ENCODE data around the gene CIDEA.
"Not testable (repeated sequence)": the region's sequence is repeated elsewhere in the genome, so short reads cannot be mapped to it uniquely, and the experiment has no call there.

The CIDEA gene

DNA sequence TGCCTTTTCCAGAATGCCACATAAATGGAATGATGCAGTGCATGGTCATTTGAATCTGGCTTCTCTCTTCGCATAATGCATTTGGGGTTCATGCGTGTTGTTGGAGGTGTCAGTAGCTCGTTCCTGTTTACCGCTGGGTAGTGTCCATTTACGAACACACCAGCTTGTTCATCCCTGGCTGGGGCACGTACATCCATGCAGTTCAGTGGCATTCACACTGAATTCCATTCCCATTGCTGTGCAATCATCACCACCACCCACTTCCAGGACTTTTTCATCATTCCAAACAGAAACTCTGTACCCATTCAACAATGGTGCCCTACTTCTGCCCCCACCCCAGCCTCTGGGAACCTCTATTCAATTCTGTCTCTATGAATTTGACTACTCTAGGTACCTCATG is 14.7 kb upstream of the CIDEA start:
- DNase-seq = no peak

DNA sequence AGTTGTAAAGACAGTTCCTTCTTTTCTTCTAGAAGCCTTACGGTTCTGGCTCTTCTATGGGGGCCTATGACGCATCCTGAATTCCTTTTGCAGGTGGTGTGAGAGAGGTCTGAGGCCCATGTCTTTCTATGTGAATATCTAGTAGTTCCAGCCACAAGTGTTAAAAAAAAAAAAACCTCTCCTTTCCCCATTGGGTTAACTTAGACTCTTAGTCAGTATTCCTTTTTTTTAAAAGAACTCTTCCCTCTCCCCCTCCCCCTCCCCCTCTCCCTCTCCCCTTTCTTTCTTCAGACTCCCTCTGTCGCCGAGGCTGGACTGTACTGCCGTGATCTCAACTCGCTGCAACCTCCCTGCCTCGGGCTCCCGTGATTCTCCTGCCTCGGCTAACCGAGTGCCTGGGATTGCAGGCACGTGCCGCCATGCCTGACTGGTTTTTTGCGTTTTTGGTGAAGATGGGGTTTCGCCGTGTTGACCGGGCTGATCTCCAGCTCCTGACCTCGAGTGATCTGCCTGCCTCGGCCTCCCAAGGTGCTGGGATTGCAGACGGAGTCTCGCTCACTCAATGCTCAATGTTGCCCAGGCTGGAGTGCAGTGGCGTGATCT is 11.4 kb upstream of the CIDEA start:
- DNase-seq = no peak

DNA sequence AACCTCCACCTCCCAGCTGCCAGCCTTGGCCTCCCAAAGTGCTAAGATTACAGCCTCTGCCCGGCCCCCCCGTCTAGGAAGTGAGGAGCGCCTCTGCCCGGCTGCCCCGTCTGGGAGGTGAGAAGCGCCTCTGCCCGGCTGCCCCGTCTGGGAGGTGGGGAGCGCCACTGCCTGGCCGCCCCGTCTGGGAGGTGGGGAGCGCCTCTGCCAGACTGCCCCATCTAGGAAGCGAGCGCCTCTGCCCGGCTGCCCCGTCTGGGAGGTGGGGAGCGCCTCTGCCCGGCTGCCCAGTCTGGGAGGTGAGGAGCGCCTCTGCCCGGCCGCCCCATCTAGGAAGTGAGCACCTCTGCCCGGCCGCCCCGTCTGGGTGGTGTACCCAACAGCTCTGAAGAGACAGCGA is 10.9 kb upstream of the CIDEA start:
- not testable (repeated sequence) for DNase-seq

DNA sequence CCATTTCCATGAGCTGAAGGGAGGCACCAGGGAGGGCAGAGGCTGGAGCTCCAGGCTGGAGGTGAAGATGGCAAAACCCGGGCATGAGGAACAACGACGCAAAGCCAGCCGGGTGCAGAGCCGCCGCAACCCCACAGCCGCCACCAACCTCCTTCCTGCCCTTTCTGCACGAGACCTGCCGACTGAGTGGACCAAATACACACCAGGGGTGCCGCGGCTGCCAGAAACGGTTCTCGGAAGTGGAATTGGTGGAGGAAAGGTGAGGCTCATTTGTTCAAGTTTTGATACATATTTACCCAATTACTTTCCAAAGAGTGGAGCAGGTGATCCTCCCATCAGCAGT is 8.4 kb upstream of the CIDEA start:
- DNase-seq = no peak

DNA sequence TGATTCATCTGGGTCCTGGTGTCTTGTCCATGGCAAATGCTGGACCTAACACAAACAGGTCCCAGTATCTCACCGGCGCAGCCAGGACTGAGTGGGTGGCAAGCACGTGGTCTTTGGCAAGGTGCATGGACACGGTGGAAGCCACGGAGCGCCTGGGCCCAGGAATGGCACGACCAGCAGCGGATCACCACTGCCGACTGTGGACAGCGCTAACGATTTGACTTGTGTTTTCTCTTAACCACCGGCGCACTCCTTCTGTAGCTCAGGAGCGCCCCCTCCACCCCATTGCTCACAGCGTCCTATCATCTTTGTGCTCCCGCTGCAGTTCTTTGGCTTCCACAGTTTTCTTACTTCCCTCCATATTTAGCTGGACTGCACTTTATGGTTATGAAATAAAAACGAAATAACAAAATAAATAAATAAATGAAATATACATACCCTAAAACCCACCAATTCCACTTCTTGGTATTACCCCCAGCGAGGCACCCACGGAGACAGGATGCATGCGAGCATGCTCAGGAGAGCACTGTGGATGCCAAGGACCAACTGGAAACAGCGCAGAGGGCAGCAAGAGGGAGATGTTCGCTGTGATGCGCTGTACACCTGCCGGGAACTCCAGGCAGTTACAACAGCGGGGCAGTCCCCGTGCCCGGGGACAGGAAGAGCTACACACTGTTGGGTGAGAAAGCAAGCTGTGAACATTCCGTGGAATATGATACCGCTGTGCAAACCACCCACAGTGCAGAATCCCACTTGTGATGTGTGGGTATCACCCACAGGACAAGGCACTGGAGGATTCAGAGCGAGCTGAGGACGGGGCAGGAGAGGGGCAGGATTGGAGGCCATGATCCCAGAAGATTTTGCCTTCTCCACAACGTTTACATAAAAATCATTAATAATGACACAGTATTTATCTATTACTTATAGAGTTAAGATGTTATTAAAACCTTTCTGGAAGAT is 7.0 kb upstream of the CIDEA start:
- no peak for DNase-seq

DNA sequence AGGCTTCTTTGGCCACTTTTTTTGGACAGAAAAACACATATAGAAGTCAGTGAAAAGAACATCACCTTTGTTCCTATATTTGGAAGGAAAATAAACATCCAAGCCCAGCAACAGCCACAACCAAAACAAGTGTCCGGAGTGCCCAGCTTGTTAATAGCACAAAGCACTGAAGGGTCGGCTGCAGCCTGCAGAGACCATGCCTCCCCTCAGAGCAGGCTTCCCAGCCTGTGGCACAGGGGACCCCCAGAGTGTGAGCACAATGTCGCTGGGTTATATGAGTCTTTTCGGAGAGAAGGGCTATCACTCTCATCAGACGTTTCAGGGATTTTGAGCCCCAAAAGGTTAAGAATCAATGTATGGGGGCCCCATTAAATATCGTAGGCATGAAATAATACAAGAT is 6.2 kb upstream of the CIDEA start:
- DNase-seq = no peak

DNA sequence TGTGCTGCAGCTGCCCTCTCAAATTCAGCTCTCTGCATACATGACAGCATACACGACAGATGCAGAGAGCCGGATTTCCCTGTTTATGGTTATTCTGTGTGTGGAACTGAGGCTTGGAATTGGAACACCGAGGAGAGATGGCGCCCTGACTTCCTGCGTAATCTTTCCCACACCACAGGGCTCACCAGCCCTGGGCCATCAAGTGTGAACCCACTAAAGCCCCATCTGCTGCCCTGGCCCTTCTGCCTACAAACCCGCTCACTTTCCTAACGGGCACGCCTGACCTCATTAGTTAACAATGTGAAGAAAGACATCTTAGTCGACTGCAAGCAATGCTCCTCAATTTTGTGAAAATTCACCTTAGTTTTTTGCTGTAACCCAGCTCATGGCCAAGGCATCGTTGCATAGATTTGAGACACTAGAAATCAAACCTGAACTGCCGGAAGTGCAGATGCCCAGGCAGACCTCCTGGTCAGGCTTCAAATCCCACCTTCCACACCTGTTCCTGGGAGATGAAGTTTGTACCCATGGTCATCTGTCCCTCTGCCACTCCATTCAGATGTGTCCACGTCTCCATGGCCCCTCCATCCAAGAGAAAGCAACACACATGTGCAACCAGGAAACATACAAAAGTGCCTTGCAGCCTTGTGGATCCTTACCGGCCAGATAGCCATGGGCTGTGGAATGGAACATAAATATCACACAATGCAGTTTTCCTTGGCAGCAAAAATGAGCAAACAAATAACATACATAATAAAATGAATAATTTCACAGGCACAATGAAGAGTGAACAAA is 5.0 kb upstream of the CIDEA start:
- DNase-seq = no peak

DNA sequence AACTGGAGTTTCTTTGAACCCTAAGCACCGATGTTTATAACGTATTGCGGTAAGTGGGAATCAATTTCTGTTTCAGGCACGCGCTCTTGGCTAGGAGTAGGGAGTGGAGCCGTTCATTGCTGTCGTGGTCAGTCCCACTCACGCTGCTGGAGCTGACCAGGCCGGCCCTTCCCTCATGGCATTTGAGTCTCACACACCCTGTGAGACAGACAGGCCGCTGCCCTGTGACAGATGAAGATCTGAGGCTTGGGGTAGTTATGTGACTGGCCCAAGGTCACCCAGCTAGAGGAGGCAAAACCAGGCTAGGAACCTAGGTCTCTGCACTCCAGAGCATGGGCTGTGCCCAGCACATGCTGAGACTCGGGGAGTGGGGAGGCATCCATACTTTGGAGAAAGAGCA is 2.9 kb upstream of the CIDEA start:
- DNase-seq = no peak

DNA sequence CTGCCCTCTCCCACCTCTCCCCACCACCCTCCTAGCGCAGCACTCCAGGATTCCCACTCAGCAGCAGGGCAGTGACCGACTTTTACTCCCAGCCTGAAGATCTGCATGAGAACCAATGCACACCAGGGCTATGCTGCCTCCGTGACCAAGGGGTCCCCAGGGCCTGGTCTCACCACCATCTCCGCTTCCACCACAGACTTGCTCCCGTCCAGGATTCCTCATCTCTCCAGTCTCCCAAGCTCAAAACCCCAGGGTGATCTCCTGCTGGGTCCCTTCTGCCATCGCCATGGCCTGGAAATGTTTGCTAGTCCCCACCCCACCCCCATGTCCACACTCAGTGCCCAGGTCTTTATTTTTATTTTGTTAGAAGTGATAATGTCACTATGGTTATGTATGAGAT is 2.1 kb upstream of the CIDEA start:
- DNase-seq = no peak

DNA sequence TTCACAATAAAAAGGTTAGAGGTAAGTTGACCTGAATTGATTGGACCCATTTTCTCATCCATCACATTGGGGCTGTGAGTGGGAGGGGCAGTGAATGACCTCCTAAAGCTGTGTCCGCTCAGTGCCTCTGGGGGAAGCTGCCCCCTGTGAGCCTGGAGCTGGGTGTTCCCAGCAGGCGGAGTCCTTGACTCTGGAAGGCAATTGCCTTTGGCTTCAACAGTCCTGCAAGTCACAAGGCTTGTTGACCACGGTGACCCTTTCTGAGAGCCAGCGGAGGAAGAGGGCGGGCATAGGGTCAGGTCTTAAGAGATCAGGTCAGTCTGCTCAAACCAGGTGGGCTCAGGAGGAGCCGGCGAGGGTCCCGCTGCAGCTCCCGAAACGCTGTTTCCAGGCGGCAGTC is 1.1 kb upstream of the CIDEA start:
- no peak for DNase-seq

DNA sequence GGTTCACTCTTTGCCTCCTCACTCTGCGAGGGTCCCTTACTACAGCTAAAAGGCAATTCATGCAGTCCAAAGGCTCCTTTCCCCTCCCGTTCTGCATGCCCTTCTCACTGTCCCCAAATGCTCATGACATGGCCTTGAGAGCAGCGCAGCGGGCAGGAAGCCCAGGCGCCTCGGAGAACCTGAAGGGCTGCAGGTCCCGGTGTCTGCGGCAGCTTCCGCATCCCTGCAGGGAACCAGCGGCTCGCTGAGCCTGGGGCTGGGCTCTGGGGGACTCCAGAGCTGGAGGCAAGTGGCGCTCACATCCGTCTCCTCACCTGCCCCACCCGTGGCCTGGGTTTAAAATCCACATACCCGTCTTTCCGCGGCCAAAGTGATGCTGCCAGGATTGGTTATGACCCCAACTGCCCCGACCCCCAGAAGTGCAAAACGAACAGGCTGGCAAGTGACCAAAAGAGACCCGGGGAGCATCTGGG is 462 bp upstream of the CIDEA start:
- no peak for DNase-seq

DNA sequence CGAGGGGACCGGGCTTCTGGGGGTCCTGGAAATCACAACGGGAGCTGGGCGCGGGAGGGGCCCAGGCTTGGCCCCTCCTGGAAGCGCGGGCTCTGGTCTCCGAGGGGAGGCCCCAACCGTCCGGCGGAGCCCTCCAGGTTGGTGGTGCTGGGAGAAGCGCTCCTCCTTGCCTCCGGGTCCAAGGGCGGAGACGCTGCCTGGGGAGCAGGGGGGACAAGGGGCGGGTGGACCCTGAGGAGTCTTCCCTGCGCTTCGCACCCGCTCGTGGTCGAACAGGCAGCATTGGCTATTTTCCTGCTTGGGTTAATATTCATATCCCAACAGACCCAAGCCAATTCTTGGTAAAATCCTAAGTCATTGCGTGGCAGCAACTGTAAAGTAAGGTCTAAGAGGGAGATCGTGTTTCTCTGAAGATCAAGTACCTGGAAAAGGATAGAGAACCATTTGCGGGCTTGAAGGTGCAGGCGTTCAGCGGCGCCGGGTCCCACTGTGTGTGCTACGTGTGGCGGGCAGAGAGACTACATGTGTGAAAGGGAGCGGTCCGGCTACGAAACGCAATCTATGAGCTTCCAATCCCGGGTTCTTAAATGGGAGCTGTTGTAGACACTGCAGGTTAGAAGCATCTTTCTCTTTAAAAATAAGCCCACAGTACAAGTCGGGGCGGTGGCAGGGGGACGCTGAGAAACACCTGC is 805 bp downstream of the CIDEA start:
- DNase-seq = no peak

DNA sequence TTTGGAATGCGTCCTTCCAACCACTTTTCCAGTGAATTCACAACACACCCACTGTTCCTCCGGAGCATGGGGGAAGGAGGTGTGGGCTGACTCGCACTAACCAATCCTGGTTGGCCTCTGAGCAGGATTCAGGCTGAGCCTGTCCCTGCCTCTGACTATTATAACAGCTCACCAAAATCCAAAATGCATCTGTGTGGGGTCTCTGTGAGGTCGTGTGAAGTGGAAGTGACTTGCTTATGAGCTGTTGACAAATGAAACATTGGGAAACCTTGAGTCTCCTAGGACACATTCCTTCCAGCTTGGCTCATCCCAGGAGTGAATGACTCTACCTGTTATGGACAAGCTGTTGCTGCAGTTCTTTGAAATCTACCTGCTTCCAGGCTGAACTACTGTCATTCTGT is 1.5 kb downstream of the CIDEA start:
- no peak for DNase-seq

DNA sequence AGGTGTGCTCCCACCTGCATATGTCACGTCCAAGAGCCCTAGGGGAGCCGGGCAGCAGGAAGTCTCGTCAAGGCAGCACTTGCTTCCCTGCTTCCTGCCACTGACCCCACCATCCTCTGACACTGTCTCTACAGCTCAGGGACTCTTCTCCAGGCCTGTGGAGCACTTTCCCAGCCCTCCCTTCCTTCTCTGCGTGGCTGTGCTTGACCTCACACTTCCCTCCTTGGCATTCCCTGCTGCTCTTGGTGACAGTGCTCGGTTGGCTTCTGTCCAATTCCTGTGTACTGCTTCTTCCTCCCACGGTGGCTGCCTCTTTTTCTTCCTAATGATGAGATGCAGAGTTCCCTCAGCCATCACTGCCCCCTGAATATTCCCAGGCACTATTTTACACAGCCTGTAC is 2.8 kb downstream of the CIDEA start:
- DNase-seq = no peak

DNA sequence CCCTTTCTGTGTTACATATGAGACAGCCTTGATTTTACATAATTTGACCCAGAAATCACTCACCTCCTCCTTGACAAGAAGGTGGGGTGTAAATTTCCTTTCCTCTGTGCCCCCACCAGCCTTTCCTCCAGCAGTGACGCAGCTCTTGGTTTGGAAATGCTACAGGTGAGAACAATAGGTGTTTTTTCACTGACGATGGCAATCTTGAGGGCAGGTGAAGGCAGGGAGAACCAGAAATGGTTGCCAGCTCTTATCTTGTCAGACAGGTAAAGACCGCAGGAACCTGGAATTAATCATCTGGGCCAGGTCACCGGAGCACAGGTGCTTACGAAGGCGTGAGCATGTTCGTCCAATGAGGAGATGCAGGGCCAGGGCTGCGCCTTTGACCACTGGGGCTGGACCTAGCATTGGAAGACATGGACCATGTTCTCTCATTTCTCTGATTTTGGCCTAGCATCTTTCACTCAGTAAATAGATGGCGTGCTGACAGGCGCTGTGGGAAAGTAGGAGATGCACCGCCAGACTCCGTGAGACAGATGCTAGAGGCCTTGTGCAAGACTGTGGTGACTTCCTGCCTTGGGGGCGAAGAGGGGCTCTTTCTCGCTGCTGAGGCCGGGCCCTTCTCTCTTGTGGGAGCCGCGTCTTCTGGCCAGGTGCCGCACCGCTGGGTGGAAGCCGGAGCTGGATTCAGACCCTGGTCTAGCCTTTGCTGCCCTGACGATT is 4.0 kb downstream of the CIDEA start:
- DNase-seq = no peak

DNA sequence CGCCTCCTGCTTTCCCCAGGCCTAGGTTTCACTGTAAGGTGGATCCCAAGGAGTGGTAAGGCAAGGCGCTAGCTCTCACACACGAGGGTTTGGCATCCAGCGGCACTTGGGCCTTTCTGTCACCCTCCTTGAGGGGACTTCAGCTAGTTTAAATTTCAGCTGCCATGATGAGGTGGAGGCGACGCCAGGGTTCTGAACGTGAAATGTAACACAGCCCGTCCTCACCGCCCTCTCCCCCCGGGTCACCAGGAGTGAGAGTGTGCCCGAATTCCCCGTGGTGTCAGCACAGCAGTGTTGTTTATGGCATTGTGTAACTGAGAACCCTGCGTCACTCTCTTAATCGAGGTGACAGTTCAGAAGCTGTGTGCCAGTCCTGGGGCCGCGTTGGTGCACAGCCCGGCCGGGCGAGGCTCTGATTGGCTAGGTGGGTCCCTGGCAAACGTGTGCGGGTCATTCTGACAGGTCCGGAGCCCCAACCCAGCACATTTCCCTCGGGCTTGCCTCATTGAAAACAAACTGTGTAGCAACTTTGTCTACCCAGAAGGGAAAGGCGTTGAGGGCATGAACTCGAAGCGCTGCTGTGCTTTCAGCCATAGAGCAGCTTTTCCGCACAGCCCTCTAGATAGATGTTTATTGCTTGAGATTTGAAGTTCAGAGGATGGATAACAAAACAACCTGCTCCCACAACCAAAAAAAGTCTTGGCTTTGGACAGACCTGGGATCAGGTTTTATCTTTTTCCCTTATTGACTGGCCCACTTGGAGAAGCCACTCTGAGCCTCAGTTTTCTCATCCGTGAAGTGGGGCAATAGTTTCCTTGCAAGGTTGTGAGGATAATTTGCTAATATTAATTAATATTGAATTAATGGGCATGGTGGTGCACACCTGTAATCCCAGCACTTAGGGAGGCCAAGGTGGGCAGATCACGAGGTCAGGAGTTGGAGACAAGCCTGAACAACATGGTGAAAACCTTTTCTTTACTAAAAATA is 4.9 kb downstream of the CIDEA start:
- DNase-seq = no peak

DNA sequence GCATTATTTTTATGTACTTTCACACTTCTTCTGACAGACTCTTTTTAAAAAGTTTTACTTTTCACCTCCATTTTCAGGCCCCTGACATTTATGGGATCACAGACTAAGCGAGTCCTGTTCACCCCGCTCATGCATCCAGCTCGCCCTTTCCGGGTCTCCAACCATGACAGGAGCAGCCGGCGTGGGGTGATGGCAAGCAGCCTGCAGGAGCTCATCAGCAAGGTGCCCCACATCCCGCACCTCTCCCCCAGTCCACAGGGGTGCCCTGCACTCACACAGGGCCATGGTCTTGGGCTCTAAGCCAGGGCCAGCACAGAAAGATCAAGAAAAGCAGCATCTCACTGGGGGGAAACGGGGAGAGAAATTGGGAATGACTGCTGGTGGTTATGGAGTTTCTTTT is 8.6 kb downstream of the CIDEA start:
- no peak for DNase-seq

DNA sequence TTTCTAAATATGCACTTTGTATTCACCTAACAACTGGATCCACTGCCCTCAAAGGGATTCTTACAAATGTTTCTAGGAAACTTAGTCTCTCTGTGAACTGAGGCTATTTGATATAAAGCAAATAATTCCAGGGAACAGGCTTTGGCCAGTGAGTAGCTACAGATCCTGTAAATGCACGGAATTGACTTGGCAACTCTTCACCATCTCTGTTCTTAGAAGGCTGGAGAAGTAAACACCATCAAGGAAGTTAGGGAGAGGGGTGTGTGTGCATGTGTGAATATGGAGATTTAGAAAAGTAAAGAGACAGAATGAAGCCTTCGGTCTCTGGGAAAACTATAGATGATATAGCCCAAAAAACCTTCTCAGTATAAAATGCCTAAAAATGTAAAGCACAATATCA is 10.7 kb downstream of the CIDEA start:
- no peak for DNase-seq

DNA sequence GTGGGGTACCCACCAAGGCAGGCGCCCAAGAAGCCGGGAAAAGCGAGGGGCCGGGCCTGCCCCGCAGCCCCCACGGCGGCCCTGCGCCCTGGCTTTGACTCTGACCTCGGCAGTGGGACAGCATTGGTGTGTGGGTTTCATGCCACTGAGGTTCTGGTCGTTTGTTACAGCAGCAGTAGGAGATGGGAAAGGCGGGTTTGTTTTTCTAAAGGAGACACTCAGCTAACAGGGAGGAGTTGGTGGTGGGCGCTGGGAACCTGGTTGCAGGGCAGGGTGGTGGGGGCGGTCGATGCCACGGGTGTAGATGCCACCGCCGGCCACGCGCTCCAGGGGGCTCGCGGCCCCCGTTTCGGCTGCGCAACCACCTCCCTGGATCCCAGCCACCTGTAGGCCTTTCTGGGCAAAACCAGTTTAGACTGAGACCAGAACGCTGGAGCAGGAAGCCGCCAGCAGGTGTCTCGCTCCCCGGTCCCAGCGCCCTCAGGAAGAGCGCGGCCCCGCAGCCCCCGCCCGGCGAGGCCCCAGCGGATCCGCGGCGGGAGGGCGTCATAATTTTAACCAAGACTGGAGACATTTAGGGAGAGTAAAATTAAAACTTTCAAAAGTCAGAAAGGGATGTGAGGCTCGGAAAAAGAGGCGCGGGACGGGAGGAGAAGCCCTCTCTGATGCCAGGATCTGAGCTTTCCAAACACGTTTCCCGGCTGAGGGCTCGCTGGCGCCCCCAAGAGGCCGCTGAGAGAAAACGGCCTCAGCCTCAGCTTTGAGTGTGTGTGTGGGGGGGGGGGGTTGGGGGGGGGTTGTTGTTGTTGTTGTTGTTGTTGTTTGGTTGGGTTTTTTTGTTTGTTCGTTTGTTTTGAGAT is 17.4 kb downstream of the CIDEA start:
- peak; percentile 69 to 75 for DNase-seq

DNA sequence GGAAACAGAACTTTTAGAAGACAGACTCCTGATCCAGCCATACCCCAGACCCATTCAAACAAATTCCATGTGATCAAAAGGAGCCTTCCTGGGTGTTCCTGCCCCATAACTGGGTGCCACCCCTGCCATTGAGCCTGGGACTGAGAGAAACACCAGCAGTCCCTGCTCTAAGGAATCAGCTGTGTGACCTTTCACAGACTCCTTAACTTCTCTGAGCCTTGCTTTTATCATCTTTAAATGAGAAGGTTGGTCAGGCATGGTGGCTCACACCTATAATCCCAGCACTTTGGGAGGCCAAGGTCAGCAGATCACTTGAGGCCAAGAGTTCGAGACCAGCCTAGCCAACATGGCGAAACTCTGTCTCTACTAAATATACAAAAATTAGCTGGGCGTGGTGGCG is 20.6 kb downstream of the CIDEA start:
- DNase-seq = no peak

Measured in stimulated activated CD4-positive, alpha-beta T cell treated with anti-CD3 and anti-CD28 coated beads, Interleukin-2, amount 100 ng/mL, for 24 hours (primary cell).